ENCODE data around the gene SDF2L1.
A peak's percentile ranks its signal among the peaks of the same experiment; 100 is the strongest.

The SDF2L1 gene

DNA sequence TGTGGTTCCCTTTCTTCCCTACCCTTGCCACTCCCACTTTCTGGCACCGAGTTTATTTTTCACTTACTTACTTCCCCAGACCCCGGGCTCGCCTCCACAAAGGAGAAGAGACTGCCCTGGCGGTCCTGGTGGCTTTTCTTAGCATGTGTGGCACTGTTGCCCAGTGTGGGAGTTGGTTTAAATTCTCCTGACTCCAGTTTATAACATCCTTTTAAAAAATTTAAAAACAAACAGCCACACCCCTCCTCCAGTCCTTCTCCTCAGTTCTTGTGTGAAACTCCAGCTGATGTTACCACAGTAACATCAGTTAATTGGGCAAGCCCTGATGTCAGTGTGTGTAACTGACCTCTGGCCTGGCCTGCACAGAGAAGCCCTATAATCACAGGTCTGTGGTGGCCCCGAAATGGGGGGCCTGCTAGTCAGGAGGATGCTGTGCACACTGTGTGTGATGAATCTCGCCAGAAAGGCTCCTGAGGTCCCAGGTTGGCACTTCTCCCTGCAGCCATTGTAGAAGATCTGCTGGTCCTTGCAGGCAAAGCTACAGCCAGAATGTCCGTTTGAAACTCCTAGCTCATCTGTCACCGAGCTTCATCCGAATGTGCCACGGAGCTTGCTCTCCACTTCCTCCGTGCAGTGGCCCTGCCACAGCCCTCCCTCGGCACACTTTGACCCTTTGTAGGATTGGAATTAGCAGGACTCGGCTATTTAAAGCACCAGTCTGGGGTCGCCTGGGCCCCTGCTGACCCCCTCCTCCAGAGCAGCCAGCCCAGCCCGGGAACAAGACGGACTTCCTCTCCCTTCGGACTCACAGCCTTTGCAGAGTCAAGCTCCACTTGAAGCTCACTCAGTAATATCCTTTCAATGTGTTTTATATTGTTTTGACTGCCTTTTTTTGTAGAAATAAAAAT is 19.8 kb upstream of the SDF2L1 start:
- DNase-seq (ENCODE audit: low read depth): no peak

DNA sequence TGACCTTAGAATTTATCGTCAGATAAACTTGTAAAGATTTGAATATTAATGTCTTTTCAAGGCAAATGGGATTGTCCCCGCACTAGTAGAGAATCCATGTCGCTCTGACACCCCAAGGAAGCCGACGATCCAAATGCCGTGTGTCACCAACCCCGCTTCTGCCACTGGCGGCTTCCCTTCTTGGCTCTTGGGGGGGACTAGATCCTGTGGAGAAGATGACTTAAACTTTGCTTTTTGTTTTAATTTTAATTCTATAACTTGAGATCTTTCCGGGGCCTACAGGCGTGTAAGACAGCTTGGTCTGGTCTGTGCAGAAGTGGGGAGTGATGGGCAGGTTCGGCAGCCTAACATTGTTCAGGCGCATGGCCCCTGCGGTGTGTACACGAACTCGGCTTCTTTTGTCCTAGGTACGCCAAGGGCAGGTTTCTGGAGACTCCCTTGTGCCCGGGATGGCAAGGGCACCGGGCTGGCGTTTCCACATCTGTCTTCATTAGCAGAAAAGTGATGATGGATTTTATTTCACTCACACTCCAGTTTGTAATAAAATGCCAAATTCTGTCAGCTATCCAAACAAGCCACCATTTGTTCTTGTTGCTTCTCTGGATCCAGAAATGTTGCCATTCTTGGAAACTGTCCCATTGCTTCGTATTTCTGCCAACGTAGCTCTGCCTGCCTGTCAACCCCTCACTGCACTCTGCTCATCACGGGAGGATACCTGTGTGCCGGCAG is 19.0 kb upstream of the SDF2L1 start:
- no peak for DNase-seq (ENCODE audit: low read depth)

DNA sequence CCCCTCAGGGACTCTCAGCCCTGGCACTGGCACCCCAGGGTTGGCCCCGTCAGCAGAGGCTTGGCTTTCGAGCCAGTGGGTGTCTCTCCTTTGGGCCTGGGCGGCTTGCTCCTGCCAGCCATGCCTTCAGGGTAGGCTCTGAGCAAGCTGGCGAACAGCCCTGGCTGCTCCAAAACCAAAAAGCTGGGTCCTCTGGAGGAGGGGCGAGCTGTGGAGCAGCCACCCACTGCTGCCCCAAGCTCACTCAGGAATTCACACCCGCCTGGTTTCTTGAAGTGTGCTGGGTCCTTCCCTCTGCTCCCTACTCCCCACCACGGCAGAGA is 18.5 kb upstream of the SDF2L1 start:
- no peak for DNase-seq (ENCODE audit: low read depth)

DNA sequence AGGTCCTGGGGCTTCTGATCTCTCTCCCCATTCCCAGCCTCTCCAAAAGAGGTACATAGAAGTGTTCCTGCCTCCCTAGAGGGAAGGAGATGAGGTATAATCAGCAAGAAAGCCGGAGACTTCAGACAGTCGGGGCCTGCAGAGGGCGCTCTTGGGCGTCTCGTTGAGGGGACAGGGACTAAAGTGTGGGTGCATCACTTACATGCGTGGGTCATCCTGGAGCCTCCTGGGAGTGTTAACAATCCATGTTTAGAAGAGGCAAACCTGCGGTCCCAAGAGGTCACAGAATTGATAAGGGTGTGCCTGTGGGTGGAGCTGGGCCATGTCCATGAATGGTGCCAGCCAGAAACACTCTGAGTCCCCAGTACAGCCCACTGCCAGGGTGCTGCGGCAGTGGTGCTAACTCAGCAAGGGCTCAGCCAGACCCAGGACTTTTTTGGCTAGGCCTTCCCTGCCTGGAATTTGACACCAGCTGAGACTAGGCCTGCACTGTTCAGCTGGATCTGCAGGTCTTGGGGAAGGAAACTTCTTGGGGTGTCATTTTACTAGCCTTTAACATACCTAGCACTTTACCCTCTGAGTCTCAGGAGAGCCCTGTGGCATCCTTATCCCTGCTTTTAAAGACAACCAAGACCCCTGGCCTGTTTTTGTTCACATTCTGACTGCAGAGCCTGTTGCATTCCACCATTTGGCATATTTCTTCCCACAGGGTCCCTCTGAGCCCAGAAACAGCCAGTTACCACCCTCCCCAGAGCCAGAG is 17.8 kb upstream of the SDF2L1 start:
- no peak for DNase-seq (ENCODE audit: low read depth)

DNA sequence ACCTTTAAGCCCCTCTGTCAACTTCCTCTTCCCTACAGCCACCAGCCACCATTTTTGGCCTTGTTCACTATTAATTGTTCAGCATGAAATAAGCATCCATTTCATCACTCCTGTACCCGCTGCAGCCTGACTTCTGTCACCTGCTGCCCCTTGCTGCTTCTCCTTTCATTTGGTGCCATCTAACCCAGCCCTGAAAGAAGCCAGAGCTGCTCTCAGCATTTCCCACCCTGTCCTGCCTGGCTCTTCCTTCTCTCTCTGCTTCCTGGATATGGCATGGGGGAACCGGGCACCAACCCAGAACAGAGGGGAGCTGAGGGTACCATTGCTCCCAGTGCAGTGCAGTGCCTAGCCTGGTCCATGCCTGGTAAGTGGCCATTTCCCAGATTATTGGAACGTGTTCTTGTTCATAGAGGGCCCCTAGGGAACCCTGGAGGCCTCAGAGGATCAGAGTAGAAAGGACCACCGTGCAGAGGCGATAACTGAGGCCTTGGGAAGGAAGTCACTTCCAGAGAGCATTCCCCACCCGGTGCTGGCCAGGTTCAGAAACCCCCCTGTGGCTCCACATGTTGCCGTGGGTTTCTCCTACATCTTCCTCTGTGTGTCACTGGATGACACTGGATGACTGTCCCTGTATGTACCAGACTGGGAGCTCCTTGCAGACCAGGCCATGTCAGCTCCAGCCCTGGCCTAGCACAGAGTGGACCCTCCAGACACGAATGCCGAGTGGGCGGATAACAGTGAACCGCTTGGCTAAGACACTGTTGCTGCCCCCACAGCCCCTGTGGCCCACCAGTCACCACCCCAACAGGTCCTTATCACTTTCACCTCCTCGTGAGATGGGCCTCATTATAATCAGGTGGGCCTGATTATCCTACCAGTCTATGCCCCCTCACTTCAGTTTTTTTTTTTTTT is 17.0 kb upstream of the SDF2L1 start:
- no peak for DNase-seq (ENCODE audit: low read depth)

DNA sequence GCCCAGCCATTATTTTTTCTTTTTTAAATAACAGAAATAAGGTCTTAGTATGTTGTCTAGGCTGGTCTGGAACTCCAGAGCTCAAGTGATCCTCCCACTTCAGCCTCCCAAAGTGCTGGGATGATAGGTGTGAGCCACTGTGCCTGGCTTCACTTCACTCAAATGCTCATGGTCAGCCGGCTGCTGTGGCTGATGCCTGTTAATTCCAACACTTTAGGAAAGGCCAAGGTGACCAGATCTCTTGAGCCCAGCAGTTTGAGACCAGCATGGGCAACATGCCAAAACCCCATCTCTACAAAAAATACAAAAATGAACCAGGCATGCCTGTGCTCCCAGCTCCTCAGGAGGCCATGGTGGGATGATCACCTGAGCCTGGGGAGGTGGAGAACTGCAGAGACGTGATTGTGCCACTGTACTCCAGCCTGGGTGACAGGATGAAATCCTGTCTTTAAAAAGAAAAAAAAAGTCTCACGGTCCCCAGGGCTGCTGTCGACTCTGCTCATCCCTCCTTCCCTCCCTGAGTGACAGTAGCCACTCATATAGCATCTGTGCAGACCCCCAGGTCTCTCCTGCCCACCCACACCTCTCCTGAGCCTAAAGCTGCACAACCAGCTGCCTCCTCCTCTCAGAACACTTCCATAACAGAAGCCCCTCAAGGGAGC is 15.9 kb upstream of the SDF2L1 start:
- no peak for DNase-seq (ENCODE audit: low read depth)

DNA sequence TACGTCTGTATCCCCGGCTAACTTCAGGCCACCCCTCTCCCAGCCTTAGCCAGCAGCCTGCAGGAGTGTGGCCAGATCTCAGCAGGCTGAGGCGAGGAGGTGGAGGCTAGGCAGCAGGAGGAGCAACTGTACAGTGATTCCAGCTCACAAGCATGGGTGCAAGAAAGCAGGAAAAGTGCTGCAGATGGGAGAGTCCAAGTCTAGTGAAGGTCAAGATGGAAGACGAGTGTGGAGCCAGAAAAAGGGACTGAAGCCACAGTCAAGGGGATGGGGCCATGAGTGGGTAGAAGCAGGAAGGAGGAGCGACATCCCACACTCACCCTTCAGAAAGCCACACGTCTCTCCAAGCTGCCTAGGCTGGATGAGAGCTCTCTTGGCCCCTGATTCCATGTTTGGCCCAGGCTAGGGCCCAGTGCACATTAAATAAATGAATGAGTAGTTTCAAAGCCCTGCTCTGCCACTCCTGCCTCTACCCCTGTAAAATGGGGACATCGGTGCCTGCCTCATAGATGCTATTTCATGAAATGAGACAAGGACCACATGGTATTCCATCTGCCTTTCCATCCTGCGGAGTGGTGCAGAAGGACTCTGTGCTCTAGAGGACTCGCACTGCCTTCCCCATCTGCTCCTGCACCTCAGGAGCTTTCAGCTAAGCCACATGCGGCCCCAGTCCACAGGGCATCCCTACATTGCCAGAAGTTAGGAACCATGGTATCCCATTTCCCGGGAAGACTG is 15.2 kb upstream of the SDF2L1 start:
- no peak for DNase-seq (ENCODE audit: low read depth)

DNA sequence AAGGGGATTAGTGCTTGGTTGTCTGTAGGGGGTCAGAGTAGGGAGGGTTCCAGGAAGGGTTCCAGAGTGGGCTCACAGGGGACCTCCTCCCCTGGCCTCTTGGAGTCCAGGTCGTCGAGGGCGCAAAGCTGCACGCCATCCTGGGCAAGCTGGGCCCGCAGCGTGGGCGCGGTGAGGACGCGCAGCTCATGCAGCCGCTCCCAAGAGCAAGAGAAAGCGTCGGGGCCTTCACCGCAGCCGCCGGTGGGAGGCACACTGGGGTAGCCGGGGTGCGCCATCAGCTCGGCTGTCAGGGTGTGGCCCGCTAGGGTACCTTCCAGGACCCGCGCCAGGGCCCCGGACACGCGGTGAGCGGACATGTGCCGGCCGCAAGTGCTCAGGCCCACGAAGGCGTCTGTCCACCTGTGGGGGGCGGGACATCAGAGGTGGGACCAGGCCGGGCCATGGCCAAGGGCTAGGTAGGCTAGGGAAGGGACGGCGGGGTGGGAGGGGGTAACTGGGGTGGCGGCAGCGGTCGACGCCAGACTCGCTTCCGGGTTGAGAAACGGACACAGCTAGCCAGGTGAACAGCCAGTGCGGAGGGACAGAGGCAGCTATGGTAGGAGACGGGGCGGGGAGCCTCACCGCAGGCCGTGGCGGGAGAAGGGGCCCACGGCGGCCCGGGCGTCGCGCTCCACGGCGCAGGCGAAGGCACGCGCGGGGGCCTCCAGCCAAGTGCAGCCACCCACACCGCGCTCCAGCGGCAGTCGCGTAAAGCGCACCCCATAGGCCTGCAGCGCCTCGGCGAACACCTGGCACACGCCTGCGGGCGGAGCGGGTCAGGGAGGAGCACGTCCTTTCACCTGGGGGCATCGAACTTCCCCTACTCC is 13.5 kb upstream of the SDF2L1 start:
- no peak for DNase-seq (ENCODE audit: low read depth)

DNA sequence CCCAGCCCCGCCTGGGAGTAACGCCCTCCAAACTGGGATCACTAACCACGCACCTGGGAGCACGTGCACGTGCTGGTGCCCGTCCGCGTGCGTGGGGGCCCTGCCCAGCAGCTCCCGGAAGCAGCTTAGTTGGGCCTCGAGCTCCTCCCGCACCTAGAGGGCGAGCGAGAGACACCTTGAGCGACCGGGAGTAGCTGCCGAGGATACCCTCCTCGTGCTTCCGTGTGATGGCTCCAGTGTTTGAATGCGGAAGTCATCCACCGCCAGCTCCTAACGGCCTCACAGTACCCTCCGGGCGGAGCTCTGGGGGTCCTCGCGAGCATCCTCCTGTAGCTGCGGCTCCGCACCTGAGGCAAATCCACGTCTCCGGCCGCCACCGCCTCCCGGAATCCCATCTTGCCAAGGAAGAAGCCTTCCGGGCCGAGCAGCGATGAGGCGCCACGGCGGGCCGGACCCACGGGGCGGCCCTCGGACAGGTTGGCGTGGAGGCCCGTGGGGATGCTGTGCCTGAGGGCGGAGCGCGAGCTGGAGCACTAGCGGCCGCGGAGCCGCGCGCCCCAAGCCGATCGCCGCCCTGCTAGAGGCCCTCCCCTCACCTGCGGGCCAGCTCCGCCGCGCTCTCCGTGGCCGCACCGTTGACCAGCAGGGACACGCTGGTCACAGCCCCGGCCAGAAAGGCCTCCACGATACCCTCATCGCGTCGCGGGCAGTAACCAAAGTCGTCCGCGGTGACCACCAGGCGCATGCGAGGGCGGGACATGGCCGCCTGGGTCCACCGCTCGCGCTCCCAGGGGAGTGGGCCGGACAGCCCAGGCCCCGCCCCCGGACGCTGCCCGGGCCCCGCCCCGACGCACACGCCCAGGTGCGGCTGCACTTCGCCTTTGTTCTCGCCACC is 12.6 kb upstream of the SDF2L1 start, which contains the start of gene YDJC:
Gene YDJC (minus strand): TSS at position 768 of the 895 bp plus-strand sequence. CDS start 8 bp downstream, at position 760.
- peak; percentile 88 for DNase-seq (ENCODE audit: low read depth)

DNA sequence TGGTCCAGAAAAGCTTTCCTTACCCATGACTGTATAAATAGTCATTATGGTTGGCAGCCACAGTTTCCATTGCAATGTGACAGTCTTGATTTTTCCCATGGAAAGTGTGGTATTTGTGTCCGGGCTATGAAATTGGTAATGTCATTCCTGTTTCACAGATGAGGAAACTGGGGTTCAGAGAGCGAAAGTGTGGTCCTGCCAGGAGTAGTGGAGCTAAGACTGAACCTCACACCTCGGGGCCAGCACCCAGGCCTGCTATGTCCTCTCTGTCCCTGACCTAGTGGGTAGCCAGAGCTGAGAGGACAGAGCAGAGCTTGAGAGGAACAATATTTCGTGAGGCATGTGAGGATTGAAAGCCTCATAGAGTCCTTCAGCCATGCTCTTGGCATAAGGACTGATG is 11.1 kb upstream of the SDF2L1 start:
- no peak for DNase-seq (ENCODE audit: low read depth)

DNA sequence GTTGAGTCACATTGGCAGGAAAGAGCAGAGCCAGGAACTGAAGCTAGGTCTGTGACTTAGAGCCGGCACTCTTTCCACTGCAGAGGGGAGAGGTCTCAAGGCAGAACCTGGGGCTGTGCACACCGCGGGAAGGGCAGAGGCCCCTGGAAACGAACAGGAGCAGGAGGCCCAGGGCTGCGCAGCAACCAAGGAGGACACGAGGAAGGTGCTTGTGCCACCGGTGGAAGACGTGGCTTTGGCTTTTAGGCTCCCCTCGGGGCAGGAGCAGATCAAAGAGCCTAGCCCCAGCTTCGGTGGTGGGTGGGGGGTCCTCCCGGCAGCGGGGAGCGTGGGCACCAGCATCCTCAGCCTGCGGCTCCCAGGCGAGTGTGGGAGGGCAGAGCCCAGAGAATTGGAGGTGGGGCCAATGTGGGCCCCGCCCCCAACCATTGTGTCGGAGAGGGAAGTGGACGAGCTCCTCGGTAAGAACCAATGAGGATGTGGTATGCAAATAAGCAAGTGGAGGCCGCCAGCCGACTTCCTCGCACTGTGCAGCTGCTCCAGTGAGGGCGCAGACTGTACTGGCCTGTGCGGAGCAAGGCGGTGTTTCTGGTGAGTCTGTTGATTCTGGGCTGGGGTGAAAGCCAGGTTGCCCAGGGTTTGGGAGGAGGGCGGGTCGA is 9.7 kb upstream of the SDF2L1 start, which contains the start of gene CCDC116:
Gene CCDC116 (plus strand): TSS at position 524 of the 659 bp plus-strand sequence. CDS start 422 bp downstream, outside the sequence.
- peak; percentile 36 for DNase-seq (ENCODE audit: low read depth)

DNA sequence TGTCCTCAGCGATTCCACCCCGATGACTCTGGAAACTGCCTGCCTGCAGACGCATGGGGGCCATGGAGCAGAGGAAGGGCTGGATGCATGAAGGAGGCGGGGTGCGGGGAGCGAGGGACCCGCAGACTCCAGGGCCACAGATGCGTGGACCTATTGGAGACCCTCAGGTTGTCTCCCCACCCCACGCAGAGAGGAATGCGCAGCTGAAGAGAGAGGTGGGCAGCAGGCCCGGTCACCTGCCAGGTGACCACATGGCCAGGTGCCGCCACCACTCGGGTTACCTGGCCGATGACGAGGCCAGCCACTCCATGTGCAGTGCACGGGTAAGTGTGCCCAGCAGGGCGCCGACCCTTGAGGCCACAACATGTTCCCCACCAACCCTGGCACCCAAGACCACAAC is 9.2 kb upstream of the SDF2L1 start:
- DNase-seq (ENCODE audit: low read depth): no peak

DNA sequence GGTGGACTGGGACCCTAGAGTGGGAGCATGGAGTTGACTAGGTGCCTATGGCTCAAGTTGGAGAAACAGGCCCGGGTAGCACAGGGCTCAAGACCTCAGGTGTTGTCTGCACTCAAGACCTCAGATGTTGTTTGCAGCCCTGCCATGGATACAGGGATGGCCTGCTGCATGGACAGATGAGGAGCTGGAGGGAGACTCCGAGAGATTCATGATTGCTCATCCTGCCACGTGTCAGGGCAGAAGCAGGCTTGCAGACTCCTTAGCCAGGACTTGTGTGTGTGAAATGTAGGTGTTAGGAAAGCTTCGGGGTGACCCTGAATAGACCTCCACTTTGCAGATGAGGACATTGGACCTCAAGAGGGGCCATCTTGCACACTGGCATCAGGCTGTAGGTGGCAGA is 8.6 kb upstream of the SDF2L1 start:
- DNase-seq (ENCODE audit: low read depth): no peak

DNA sequence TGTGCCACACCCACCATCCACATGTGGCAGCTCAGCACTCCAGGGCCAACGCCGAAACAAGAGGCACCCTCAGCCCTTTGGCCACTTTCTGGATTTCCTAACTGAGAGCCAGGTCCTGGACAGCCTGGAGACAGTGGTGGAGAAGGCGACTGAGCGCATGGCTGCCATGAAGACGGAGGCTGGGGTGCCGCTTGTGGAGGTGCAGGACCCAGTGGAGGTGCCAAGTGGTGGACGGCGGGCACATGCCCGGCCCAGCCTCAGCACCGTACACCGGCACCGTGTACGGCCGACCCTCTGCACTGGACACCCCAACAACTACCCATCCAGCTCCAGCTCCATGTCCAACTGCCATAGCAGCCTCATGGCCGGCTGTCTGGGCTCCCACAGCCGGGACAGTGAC is 8.0 kb upstream of the SDF2L1 start:
- DNase-seq (ENCODE audit: low read depth): no peak

DNA sequence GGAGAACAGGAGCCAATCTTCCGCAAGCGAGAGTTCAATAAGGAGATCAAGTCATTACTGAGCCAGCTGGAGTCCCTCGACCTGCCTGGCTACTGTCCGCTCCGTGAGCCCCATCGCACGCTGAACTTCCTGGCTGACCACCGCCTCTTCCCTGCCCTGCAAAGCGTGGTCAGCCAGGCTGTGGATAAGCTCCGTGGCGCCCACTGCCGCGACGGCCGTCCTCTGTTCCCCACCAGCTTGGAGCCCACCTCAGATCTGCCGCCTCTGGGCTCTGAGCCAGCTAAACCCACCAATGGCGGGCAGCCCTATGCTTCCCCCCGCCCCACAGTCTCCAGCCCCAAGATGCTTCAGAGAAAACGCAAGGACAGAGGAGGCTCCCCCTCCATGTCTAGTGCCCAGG is 7.3 kb upstream of the SDF2L1 start:
- DNase-seq (ENCODE audit: low read depth): no peak

DNA sequence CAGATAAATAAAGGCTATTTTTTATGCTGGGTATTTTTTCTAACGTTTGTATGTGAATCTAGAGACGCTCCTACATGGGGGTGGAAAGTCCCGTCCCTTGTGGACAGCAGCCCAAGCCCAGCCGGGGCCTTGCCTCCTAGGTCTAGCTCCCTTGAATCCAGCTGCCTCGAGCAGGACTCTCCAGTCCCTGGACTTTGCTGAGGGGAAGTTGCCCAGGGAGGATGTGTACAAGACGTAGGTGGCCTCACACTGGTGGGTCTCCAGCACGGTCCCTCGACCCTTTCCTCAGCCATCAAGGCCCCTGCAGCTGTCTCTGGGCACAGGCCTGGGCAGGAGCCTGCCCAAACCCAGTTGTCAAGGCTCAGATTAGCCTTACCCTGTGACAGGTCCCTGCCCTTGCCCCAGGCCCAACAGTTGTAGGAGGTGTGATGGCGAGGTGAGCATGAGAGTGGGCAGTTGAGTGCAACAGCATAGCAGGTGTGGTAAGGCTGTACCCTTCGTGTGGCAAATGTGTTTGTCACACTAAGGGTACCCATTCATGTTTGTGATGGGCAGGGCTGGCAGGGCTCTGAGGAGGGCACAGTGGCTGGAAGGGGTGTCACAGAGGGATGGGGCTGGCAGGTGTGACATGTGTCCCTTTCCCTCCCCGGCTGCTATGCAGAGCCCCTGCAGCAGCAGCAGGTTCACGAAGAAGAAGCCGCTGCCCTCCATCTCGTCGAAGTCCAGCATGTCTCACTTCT is 6.2 kb upstream of the SDF2L1 start:
- no peak for DNase-seq (ENCODE audit: low read depth)
